Stimulated activated CD8-positive, alpha-beta memory T cell treated with anti-CD3 and anti-CD28 coated beads, Interleukin-4, amount 100 ng/mL, for 1 hour (primary cell): ENCODE results near the gene CTNND2.

Source experiments
- DNase-seq, 2 donors: peaks; one replicate each; pipeline ENCODE4 v3.0.0-alpha.2; 2020; ENCODE audit warnings: low read depth in 2 of 2, low spot score in 1 of 2

The CTNND2 gene

GRCh38 chr5:11602298-11602697, 301.9 kb downstream of the CTNND2 start:
- no peak for DNase-seq

GRCh38 chr5:11599499-11599898, 304.7 kb downstream of the CTNND2 start:
- DNase-seq = no peak

GRCh38 chr5:11596657-11597071, 307.6 kb downstream of the CTNND2 start:
- no peak for DNase-seq

GRCh38 chr5:11596185-11596584, 308.1 kb downstream of the CTNND2 start:
- no peak for DNase-seq

GRCh38 chr5:11595045-11595444, 309.2 kb downstream of the CTNND2 start:
- no peak for DNase-seq

GRCh38 chr5:11594021-11594420, 310.2 kb downstream of the CTNND2 start:
- no peak for DNase-seq

GRCh38 chr5:11590475-11590874, 313.8 kb downstream of the CTNND2 start:
- DNase-seq = no peak

GRCh38 chr5:11588803-11589202, 315.4 kb downstream of the CTNND2 start:
- DNase-seq = no peak

GRCh38 chr5:11584017-11584416, 320.2 kb downstream of the CTNND2 start:
- DNase-seq = no peak

GRCh38 chr5:11579351-11579750, 324.9 kb downstream of the CTNND2 start:
- no peak for DNase-seq

GRCh38 chr5:11574787-11575186, 329.5 kb downstream of the CTNND2 start:
- DNase-seq = no peak

GRCh38 chr5:11573140-11573992, 330.9 kb downstream of the CTNND2 start:
- DNase-seq = no peak

GRCh38 chr5:11564706-11565105, 339.5 kb downstream of the CTNND2 start:
- DNase-seq = no peak

- DNase-seq = no peak
Measured at GRCh38 chr5:11563822-11564221, 340.4 kb downstream of the CTNND2 start.

- DNase-seq = no peak
Measured at GRCh38 chr5:11560915-11561697, 343.1 kb downstream of the CTNND2 start.

- no peak for DNase-seq
Measured at GRCh38 chr5:11557063-11557462, 347.2 kb downstream of the CTNND2 start.

- DNase-seq = no peak
Measured at GRCh38 chr5:11555171-11555570, 349.1 kb downstream of the CTNND2 start.

GRCh38 chr5:11547730-11548129, 356.5 kb downstream of the CTNND2 start:
- DNase-seq = no peak

GRCh38 chr5:11547140-11547539, 357.1 kb downstream of the CTNND2 start:
- no peak for DNase-seq

- DNase-seq = no peak
Measured at GRCh38 chr5:11540112-11540511, 364.1 kb downstream of the CTNND2 start.

- no peak for DNase-seq
Measured at GRCh38 chr5:11531811-11532555, 372.3 kb downstream of the CTNND2 start.

GRCh38 chr5:11528720-11529119, 375.5 kb downstream of the CTNND2 start:
- DNase-seq = no peak
